ENCODE measurements around the gene RASGEF1B.

- no peak for TF ChIP-seq EZH2 (IDR thresholded peaks at IDR 0.05; ENCODE audit: low read length, unreplicated experiment)
- no peak for TF ChIP-seq EZH2phosphoT487 (IDR thresholded peaks at IDR 0.05; ENCODE audit: borderline replicate concordance, low read length)
Observed at GRCh38 chr4:81398379-81398778, 73.3 kb downstream of the RASGEF1B start.

Measured in PC-3 (cell line).